H1 (cell line): ENCODE measurements around the gene SCN1B. TPM values are rescaled to one million over a fixed set of nuclear protein-coding genes. Genes with fewer than 3 reads are reported as not detected.

Experiments used
- ASH2L ChIP-seq: fragments of 200-600, 300-600 bp; sonication (generic); IDR thresholded peaks from one replicate; pipeline ENCODE4 v1.7.1; 2017; ENCODE audit warnings: low read length
- ATF2 ChIP-seq: IDR thresholded peaks from 2 replicates; pipeline ENCODE4 v1.6.1; 2012; ENCODE audit warnings: low read length, inconsistent platforms
- BACH1 ChIP-seq: IDR thresholded peaks from 2 replicates; pipeline ENCODE4 v1.6.1; 2012; ENCODE audit warnings: low read length, improper control_type of control experiment
- CTCF ChIP-seq, 3 experiments: IDR thresholded peaks; 1 replicate in 2 of 3; 2 replicates in 1 of 3; pipeline versions ENCODE4 v1.5.1 to v1.6.1; 2011; ENCODE audit warnings: low read length in 3 of 3, mild to moderate bottlenecking in 3 of 3, inconsistent platforms in 2 of 3, low read depth in 1 of 3, moderate library complexity in 1 of 3; ENCODE audit not compliant: insufficient read depth in 1 of 3; ENCODE audit errors: control extremely low read depth in 1 of 3
- EGR1 ChIP-seq: IDR thresholded peaks from 2 replicates; pipeline ENCODE4 v1.6.1; 2011; ENCODE audit warnings: low read depth, low read length, borderline replicate concordance
- EP300 ChIP-seq, 2 experiments: IDR thresholded peaks; 1 replicate in 1 of 2; 2 replicates in 1 of 2; pipeline ENCODE4 v1.6.1; 2011 to 2012; ENCODE audit warnings: low read depth in 2 of 2, low read length in 2 of 2, mild to moderate bottlenecking in 2 of 2, borderline replicate concordance in 1 of 2, inconsistent platforms in 1 of 2, moderate library complexity in 1 of 2
- EZH2 ChIP-seq: fragments of 200-600 bp; sonication (generic); IDR thresholded peaks from 2 replicates; pipeline ENCODE4 v1.7.1; 2012; ENCODE audit warnings: low read depth, mild to moderate bottlenecking, moderate library complexity, low read length, inconsistent platforms; ENCODE audit not compliant: severe bottlenecking
- FOSL1 ChIP-seq: IDR thresholded peaks from 2 replicates; pipeline ENCODE4 v1.6.1; 2011; ENCODE audit warnings: mild to moderate bottlenecking, low read depth, low read length, moderate library complexity; ENCODE audit not compliant: insufficient read depth
- HDAC6 ChIP-seq: IDR thresholded peaks from one replicate; pipeline ENCODE4 v1.7.1; 2012; ENCODE audit warnings: low read depth, mild to moderate bottlenecking, inconsistent platforms, low read length, moderate library complexity
- JUND ChIP-seq: IDR thresholded peaks from 2 replicates; pipeline ENCODE4 v1.6.1; 2011; ENCODE audit warnings: mild to moderate bottlenecking, improper control_type of control experiment, low read length
- KDM4A ChIP-seq: IDR thresholded peaks from one replicate; pipeline ENCODE4 v1.7.1; 2012; ENCODE audit warnings: low read depth, mild to moderate bottlenecking, moderate library complexity, low read length, inconsistent platforms; ENCODE audit not compliant: severe bottlenecking
- POLR2A ChIP-seq, 2 experiments: IDR thresholded peaks; 1 replicate in 1 of 2; 2 replicates in 1 of 2; pipeline ENCODE4 v1.6.1; 2011; ENCODE audit warnings: low read depth in 2 of 2, low read length in 2 of 2, mild to moderate bottlenecking in 2 of 2; ENCODE audit errors: control extremely low read depth in 1 of 2
- RFX5 ChIP-seq: IDR thresholded peaks from 2 replicates; pipeline ENCODE4 v1.6.1; 2011; ENCODE audit warnings: low read depth, low read length, improper control_type of control experiment, borderline replicate concordance
- SIN3A ChIP-seq, 2 experiments: IDR thresholded peaks in 1 of 2; conservative IDR thresholded peaks in 1 of 2; 2 replicates each; pipeline ENCODE4 v1.6.1; 2011 to 2012; ENCODE audit warnings: low read length in 2 of 2, improper control_type of control experiment in 1 of 2, low read depth in 1 of 2, mild to moderate bottlenecking in 1 of 2
- SIRT6 ChIP-seq: IDR thresholded peaks from one replicate; pipeline ENCODE4 v1.7.1; 2012; ENCODE audit warnings: low read length, inconsistent platforms
- SP1 ChIP-seq: IDR thresholded peaks from 2 replicates; pipeline ENCODE4 v1.6.1; 2011; ENCODE audit warnings: low read depth, low read length
- SP2 ChIP-seq: IDR thresholded peaks from 2 replicates; pipeline ENCODE4 v1.6.1; 2012; ENCODE audit warnings: mild to moderate bottlenecking, low read length, inconsistent platforms
- TAF1 ChIP-seq: IDR thresholded peaks from 2 replicates; pipeline ENCODE4 v1.6.1; 2011; ENCODE audit warnings: mild to moderate bottlenecking, low read depth, low read length
- TAF7 ChIP-seq: optimal IDR thresholded peaks from 2 replicates; pipeline ENCODE3; 2011; ENCODE audit warnings: low read depth, mild to moderate bottlenecking, inconsistent platforms, low read length, moderate library complexity, borderline replicate concordance
- TCF12 ChIP-seq: IDR thresholded peaks from 2 replicates; pipeline ENCODE4 v1.6.1; 2011; ENCODE audit warnings: low read depth, mild to moderate bottlenecking, low read length
- polyA plus RNA-seq, 7 experiments: library from polyadenylated mRNA; depleted of rRNA in 3 of 7; stranded (reverse) in 5 of 7; unstranded in 2 of 7; fragments of >200 nt in 5 of 7; fragments of 200-250 nt in 2 of 7; gene quantifications; 1 replicate in 5 of 7; 2 replicates in 1 of 7; 4 replicates in 1 of 7; pipeline versions ENCODE4 v1.2.1 to v1.2.3, GENCODE V29; 2011 to 2013; ENCODE audit warnings: missing spikeins in 2 of 7, mixed read lengths in 2 of 7
- total RNA-seq: library from RNA; stranded (reverse); fragmentation: NEBNext Ultra II Directional; extraction: Animal tissue kit (Norgen Biotek cat#: 25700); gene quantifications from 2 replicates; pipeline ENCODE4 v1.2.1, GENCODE V29; 2021

SCN1B gene
- total and polyA plus RNA-seq, 2 of the 8 experiments (the other 6 are each of a cell fraction or from before 2014, with no cell fraction given): 3.1 to 3.5 TPM

GRCh38 chr19:35000647-35001501 is 29.4 kb upstream of the SCN1B start (continued):
- TF ChIP-seq SP2 (no peak), POLR2A (IDR thresholded peaks at IDR 0.05; ENCODE audit: control extremely low read depth in 1 of 2, low read depth in 2 of 2, low read length in 2 of 2) (no peak; a peak in 1 of 3 replicates), TCF12 (no peak), ASH2L (no peak), TAF7 (no peak), ATF2 (no peak), SP1 (no peak), JUND (no peak), EZH2 (no peak), RFX5 (no peak), FOSL1 (no peak), BACH1 (no peak), SIRT6 (no peak), SIN3A (conservative IDR thresholded peaks at IDR 0.05 in 1 of 2, IDR thresholded peaks at IDR 0.05 in 1 of 2; ENCODE audit: low read depth in 1 of 2, low read length in 2 of 2) (0 out of 4 replicates have a peak, but pooled peaks of 1 of the 2 experiments have one; percentile 51), HDAC6 (no peak), EGR1 (no peak), EP300 (IDR thresholded peaks at IDR 0.05; ENCODE audit: borderline replicate concordance in 1 of 2, low read depth in 2 of 2, low read length in 2 of 2) (no peak), KDM4A (no peak), CTCF (IDR thresholded peaks at IDR 0.05; ENCODE audit: control extremely low read depth in 1 of 3, insufficient read depth in 1 of 3, low read depth in 1 of 3, low read length in 3 of 3) (no peak), TAF1 (peak; percentile 46; the same call in 1 of the 2 replicates)
